GM23248 (cell line): ENCODE data around the gene SMPD3.

ENCODE experiments used
- EZH2 ChIP-seq: fragments of 200-600 bp; sonication (generic); IDR thresholded peaks from 2 replicates; pipeline ENCODE4 v1.6.1; 2018; ENCODE audit warnings: antibody characterized with exemption, mild to moderate bottlenecking; ENCODE audit not compliant: insufficient read depth, poor library complexity, severe bottlenecking
- EZH2phosphoT487 ChIP-seq: fragments of 200-600 bp; sonication (generic); IDR thresholded peaks from 2 replicates; pipeline ENCODE4 v1.6.1; 2018; ENCODE audit warnings: antibody characterized with exemption, moderate library complexity, mild to moderate bottlenecking, low read depth; ENCODE audit not compliant: insufficient read depth

GRCh38 chr16:68331879-68332410 lies 116.4 kb downstream of the SMPD3 start:
- TF ChIP-seq EZH2, result no peak
- no peak for TF ChIP-seq EZH2phosphoT487
